Transverse colon (tissue), 4 donors: ENCODE measurements around the gene ETNPPL. TPM values are rescaled to one million over a fixed set of nuclear protein-coding genes. Genes with fewer than 3 reads are reported as not detected.

Experiments used
- DNase-seq: peaks from one replicate; pipeline ENCODE4 v3.0.0-alpha.2; 2019
- H3K27ac ChIP-seq, 4 donors: fragments of 200-600 bp; sonication (generic); 2 replicates each; pipeline ENCODE4 v1.5.1; 2016 to 2018; ENCODE audit warnings: inconsistent platforms in 4 of 4
- H3K27me3 ChIP-seq: fragments of 200-600 bp; sonication (generic); 2 replicates; pipeline ENCODE4 v1.5.1; 2017; ENCODE audit warnings: inconsistent platforms
- H3K36me3 ChIP-seq, 4 donors: fragments of 200-600 bp; sonication (generic); 2 replicates each; pipeline ENCODE4 v1.5.1; 2017 to 2019; ENCODE audit warnings: inconsistent platforms in 4 of 4
- H3K4me1 ChIP-seq, 4 donors: fragments of 200-600 bp; sonication (generic); 2 replicates each; pipeline ENCODE4 v1.5.1; 2017 to 2020; ENCODE audit warnings: inconsistent platforms in 4 of 4
- H3K4me3 ChIP-seq, 4 donors: fragments of 200-600 bp; sonication (generic); 1 replicate in 1 of 4; 2 replicates in 3 of 4; pipeline versions ENCODE4 v1.5.1 to v1.6.1; 2017 to 2019; ENCODE audit warnings: inconsistent platforms in 4 of 4
- H3K9me3 ChIP-seq, 2 donors: fragments of 200-600 bp; sonication (generic); 2 replicates each; pipeline ENCODE4 v1.5.1; 2017 to 2019; ENCODE audit warnings: inconsistent platforms in 2 of 2
- EP300 ChIP-seq: sonication (generic); formaldehyde crosslinking; IDR thresholded peaks from one replicate; pipeline ENCODE4 v1.6.1; 2017; ENCODE audit warnings: antibody characterized with exemption, low read depth
- POLR2A ChIP-seq: fragments of 450-650 bp; IDR thresholded peaks from one replicate; pipeline ENCODE4 v1.6.1; 2016; ENCODE audit warnings: antibody characterized with exemption, mild to moderate bottlenecking, moderate library complexity
- POLR2AphosphoS5 ChIP-seq, 3 donors: sonication (generic); formaldehyde crosslinking; IDR thresholded peaks; one replicate each; pipeline ENCODE4 v1.6.1; 2016; ENCODE audit warnings: antibody characterized with exemption in 3 of 3
- WGBS, 2 donors: methylation state at CpG; one replicate each; pipeline ENCODE4 v1.1.5; 2018; ENCODE audit warnings: low coverage in 1 of 2; 5-methylcytosine and 5-hydroxymethylcytosine counted together
- in situ Hi-C, 4 donors: fragments of 200-750 bp; cut with MboI; loops; one replicate each; pipeline versions ENCODE4 v1.15.0 to v1.15.1; 2017; ENCODE audit warnings: low sequenced_read_pairs in 3 of 4, low pct_ligation_motif_present in 1 of 4, low pct_unique_long_range_greater_than_20kb in 1 of 4
- intact Hi-C: fragments of 100-400 bp; cut with DNase I; formaldehyde crosslinking; loops from one replicate; pipeline ENCODE4 v1.15.1; 2023; ENCODE audit warnings: low total_unique reads
- total RNA-seq, 4 donors: library from RNA; depleted of rRNA; stranded (reverse); fragments of >200 nt; gene quantifications; one replicate each; pipeline ENCODE4 v1.1.0, GENCODE V29; 2016
- TF ChIP-seq, protein P1 (sequence below), 5 experiments: fragments of 200-600 bp in 3 of 5; fragments of 450-650 bp in 2 of 5; sonication (generic) in 3 of 5; IDR thresholded peaks; 1 replicate in 2 of 5; 2 replicates in 3 of 5; pipeline ENCODE4 v1.5.1; 2016 to 2017; ENCODE audit warnings: antibody characterized with exemption in 5 of 5, inconsistent platforms in 3 of 5, mild to moderate bottlenecking in 2 of 5, moderate library complexity in 1 of 5

Gene ETNPPL
- total RNA-seq, 4 donors from 2014 or later, result not detected

DNA sequence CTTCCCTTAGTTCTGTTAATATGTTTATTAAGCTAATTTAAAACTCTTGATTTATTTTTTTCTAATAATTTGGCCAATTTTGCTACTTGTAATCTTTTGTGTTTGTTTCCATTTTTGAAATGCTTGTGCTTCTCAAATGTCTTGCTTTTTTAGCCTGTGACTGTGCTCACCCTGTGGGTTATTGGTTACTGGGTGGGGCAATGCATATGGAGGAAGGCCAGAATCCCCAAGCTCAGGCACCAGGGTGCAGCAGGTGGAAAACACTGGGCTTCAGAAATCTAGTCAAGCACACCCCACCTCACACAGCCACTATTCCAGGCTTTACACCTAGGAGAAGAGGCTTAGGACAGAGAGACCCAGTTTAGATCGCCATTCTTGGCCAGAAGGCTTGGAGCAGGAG lies 33.1 kb downstream of the ETNPPL start:
- H3K4me3 ChIP-seq, result no peak overlapping the region
- no peaks in the 10 kb centered on the region for H3K4me1 ChIP-seq
- H3K27ac ChIP-seq, result no peak overlapping the region
- DNase-seq, result no peak
- peaks cover 0 to 3% of the 10 kb centered on the region in 2 donors for H3K9me3 ChIP-seq
- in situ Hi-C loops, result no loop called here
- TF ChIP-seq EP300 (no peak), POLR2A (no peak), POLR2AphosphoS5 (IDR thresholded peaks at IDR 0.05) (no peak)
- TF ChIP-seq, protein P1, sequence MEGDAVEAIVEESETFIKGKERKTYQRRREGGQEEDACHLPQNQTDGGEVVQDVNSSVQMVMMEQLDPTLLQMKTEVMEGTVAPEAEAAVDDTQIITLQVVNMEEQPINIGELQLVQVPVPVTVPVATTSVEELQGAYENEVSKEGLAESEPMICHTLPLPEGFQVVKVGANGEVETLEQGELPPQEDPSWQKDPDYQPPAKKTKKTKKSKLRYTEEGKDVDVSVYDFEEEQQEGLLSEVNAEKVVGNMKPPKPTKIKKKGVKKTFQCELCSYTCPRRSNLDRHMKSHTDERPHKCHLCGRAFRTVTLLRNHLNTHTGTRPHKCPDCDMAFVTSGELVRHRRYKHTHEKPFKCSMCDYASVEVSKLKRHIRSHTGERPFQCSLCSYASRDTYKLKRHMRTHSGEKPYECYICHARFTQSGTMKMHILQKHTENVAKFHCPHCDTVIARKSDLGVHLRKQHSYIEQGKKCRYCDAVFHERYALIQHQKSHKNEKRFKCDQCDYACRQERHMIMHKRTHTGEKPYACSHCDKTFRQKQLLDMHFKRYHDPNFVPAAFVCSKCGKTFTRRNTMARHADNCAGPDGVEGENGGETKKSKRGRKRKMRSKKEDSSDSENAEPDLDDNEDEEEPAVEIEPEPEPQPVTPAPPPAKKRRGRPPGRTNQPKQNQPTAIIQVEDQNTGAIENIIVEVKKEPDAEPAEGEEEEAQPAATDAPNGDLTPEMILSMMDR (IDR thresholded peaks at IDR 0.05), result no peak
- WGBS, 2 donors, result 89% methylated on average over 1 of the region's 1 CpG; no CpG with 5 or more reads in 1 of the 2 donors
- H3K36me3 ChIP-seq, result no peaks in the 10 kb centered on the region
- intact Hi-C loops, result no loop called here
- H3K27me3 ChIP-seq, result no peaks in the 10 kb centered on the region

DNA sequence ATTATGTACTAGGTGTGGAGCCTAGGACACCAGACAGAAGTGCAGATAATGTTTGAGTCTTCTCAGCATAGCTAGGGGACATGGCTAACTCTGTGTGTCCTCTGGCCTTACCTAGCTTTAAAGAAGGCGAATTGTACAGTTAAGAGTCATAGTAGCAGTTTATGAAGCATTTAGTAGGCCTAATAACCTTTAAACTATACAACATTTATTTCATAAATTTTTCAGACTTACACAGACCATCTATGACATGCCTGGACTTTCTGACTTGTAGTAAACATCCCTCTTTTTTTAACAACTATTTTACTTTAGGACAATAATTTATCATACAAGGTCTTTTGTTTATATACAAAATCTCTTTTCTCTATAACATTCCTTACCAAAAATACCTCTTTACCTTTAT lies 37.4 kb downstream of the ETNPPL start:
- Histone ChIP-seq H3K9me3 (peaks cover 0 to 3% of the 10 kb centered on the region in 2 donors), H3K27ac (no peak overlapping the region), H3K27me3 (no peaks in the 10 kb centered on the region), H3K4me3 (no peak overlapping the region), H3K36me3 (no peaks in the 10 kb centered on the region), H3K4me1 (no peaks in the 10 kb centered on the region)
- TF ChIP-seq POLR2AphosphoS5 (IDR thresholded peaks at IDR 0.05), result no peak
- TF ChIP-seq POLR2A, result no peak
- TF ChIP-seq EP300, result no peak
- TF ChIP-seq, protein P1 (IDR thresholded peaks at IDR 0.05), result no peak
- 60 to 69% methylated on average over 1 of the region's 1 CpG for WGBS, 2 donors
- in situ Hi-C loops, result no loop called here
- intact Hi-C loops, result no loop called here
- no peak for DNase-seq

DNA sequence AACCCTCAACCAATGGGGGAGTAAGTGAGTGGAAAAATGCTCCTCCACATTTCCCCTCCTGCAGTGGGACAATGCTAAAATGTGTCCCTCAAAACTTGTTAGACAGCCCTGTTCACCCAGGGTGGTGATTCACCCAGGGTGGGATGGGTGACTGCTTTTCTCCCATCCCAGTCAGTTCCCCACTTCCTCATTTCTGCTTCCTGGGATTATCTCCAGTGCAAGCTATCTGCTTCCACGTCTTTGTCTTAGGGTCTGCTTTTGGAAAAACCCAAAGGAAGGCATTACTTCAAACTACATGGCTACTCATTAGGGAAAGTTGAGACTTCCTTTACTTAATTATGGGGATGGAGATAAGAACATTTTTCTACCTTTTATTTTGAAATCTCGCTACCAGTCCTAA lies 45.5 kb downstream of the ETNPPL start:
- Histone ChIP-seq H3K4me1 (no peaks in the 10 kb centered on the region), H3K9me3 (no peaks in the 10 kb centered on the region), H3K36me3 (no peaks in the 10 kb centered on the region), H3K4me3 (no peak overlapping the region), H3K27me3 (no peaks in the 10 kb centered on the region), H3K27ac (no peak overlapping the region)
- intact Hi-C loops, result no loop called here
- no peak for TF ChIP-seq POLR2AphosphoS5 (IDR thresholded peaks at IDR 0.05)
- no peak for TF ChIP-seq EP300
- TF ChIP-seq, protein P1 (IDR thresholded peaks at IDR 0.05), result no peak
- no peak for TF ChIP-seq POLR2A
- in situ Hi-C loops, result no loop called here
- DNase-seq, result no peak
- WGBS, 2 donors, result 64 to 69% methylated on average over 2 of the region's 2 CpGs

DNA sequence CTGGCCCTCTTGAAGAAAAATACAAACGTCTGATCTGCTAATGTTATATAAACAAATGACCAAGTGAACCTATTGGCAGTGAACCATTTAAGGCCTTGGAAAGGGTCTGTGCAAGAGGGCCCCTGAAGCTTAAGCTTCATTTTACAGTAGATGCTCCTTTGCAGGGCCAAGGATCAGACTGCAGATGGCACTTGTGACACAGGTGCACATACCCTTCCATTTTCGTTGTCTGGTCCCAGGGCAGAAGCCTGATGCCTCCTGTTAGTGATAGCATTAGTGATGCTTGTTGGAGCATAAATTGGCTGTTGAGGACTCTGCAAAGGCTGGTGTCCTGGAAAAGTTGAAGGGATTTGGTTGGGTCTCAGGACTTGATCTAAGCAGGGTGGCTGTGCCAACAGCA lies 46.5 kb downstream of the ETNPPL start:
- in situ Hi-C loops (no loop called here), intact Hi-C loops (no loop called here)
- no peaks in the 10 kb centered on the region for H3K9me3 ChIP-seq
- WGBS, 2 donors, result 25 to 70% methylated on average over 1 to 2 of the region's 2 CpGs
- no peaks in the 10 kb centered on the region for H3K36me3 ChIP-seq
- no peaks in the 10 kb centered on the region for H3K27me3 ChIP-seq
- H3K4me1 ChIP-seq, result no peaks in the 10 kb centered on the region
- no peak for DNase-seq
- H3K27ac ChIP-seq, result no peak overlapping the region
- no peak for TF ChIP-seq POLR2AphosphoS5 (IDR thresholded peaks at IDR 0.05)
- TF ChIP-seq POLR2A, result no peak
- no peak for TF ChIP-seq EP300
- TF ChIP-seq, protein P1 (IDR thresholded peaks at IDR 0.05), result no peak
- H3K4me3 ChIP-seq, result no peak overlapping the region
